GM19238 (cell line): Measurements from ENCODE around the gene EXOSC5.
"Not testable (repeated sequence)": the region's sequence is repeated elsewhere in the genome, so short reads cannot be mapped to it uniquely, and the experiment has no call there.

ENCODE experiments used
- DNase-seq: peaks from one replicate; pipeline ENCODE4 v3.0.0; 2011; ENCODE audit warnings: low spot score; ENCODE audit not compliant: insufficient read length

EXOSC5 gene

DNA sequence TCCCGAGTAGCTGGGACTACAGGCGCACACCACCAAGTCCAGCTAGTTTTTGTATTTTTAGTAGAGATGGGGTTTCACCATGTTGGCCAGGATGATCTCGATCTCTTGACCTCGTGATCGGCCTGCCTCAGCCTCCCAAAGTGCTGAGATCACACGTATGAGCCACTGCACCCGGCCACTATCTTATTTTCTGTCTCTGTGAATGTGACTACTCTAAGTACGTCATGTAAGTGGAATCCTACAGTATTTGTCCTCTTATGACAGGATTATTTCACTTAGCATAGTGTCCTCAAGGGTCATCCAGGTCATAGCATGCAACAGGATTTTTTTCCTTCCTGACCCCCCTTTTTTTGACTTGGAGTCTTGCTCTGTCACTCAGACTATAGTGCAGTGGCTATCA, 25.6 kb downstream of the EXOSC5 start:
- no peak for DNase-seq

DNA sequence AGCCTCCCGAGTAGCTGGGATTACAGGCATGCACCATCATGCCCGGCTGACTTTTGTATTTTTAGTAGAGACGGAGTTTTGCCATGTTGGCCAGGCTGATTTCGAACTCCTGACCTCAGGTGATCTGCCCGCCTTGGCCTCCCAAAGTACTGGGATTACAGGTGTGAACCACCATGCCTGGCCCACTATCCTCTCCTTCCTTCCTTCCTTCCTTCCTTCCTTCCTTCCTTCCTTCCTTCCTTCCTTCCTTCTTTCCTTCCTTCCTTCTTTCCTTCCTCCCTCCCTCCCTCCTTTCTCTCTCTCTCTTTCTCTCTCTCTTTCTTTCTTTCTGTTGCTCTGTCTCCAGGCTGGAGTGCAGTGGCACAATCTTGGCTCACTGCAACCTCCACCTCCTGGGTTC, 26.0 kb downstream of the EXOSC5 start:
- DNase-seq, result not testable (repeated sequence)

DNA sequence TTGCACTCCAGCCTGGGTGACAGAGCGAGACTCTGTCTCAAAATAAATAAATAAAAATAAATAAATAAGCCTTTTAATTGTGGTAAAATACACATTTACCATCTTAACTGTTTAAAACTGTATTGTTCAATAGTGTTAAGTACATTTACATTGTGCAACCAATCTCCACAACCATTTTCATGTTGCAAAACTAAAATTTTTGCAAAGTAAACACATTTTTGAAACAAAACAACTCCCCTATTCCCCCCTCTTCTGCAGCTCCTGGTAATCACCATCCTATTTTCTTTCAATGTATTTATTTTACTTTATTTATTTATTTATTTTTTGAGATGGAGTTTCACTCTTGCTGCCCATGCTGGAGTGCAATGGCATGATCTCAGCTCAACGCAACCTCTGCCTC, 27.4 kb downstream of the EXOSC5 start:
- DNase-seq, result no peak

DNA sequence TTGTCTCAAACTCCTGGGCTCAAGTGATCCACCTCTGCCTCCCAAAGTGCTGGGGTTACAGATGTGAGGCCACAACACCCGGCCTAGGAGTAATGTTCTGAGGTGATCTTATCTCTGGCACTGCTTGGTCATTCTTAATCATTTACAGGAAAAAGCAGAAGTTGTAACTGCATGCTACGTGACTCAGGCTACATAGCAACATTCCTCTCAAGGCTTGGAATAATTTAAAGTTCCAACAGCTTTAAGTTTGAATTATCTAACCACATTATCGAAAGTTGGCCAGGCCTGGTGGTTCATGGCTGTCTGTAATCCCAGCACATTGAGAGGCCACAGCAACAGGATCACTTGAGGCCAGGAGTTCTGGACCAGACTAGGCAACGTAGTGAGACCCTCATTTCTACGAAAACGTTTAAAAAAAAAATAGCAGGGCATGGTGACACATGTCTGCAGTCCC, 29.3 kb downstream of the EXOSC5 start:
- DNase-seq, result peak; percentile 29

DNA sequence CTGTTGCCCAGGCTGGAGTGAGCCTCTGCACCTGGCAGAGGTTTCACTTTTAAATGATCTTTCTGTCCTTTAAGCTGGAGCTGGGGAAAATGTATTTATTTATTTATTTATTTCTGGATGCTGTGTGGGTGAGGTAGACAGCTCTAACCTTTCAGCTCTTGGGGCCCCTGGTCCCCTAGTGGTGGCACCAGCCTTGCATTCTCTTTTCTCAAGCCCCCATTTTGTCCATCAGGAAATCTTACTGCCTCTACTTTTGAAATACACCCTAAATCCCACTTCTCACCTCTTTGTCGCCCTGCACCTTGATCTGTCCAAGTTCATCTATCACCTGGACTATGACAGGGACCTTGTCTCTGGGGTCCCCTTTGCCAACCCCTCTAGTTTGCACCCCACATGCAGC, 31.1 kb downstream of the EXOSC5 start:
- no peak for DNase-seq

DNA sequence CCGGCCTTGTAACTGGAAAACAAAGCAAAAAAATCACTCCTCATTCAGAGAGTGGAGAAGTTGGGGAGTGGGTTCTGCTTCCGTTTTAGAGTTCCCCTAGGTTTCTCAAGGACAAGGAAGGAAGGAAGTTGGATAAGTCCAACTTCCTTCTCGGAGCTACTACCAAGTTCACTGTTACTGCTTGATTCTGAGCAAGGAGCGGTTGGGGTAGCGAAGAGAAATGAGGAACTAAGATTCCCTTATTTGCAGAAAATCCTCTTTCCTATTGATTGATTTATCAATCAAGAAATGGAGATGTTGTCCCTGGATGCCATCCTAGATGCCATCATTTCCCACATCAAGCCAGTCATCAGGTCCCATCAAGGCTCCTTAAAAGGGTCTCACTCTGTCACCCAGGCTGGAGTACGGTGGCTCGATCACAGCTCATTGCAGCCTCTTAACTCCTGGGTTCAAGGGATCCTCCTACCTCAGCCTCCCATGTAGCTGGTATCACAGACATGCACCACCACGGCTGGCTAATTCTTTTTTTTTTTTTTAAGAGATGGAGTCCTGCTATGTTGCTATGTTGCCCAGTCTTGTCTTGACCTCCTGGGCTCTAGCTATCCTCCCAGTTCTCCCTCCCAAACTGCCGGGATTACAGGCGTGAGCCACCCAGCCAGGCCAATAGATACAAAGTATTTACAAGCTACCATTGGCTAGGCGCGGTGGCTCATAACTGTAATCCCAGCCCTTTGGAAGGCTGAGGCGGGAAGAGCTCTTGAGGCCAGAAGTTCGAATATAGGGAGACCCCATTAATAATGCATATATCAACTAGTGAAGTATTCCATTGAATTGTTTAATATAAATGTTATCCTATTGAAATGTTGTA, 32.4 kb downstream of the EXOSC5 start:
- no peak for DNase-seq

DNA sequence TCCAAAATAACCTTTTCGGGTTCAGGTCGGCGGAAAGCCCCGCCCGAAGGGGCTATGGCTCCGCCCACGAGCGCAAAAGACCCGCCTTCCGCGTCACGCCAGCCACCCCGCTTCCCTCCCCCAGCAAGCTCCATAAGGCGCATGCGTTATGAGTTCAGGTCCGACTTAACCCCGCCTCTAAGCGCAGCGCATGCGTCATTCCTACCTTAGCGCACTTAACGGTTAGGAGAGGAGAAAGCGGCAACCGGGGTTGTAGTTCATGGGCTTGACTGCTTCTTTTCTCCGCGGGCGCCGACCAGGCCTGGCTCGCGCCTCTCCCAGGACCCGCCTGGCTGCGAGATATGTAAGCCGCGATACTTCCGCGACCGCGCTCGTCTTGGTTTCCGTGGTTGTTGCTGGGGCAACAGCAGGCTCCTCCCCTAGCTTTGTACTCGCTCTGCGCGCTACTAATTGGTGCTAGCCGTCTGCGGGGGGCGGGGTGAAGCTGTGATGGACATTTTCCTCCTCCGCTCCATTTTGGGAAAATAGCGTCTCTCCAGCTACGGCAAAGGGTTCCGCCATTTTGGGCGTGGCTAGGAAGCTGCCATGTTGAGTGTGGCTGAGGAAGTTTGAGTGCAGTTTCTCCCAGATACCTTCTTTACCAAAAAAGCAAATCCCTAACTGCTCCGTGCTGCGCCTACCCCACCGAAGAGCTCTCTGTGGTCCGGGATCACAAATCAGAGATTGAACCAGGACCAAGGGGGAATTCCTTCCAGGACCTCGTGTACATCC, 33.2 kb downstream of the EXOSC5 start, which contains the start of gene B9D2:
B9D2 (minus strand) TSS at position 397 of the 771 bp plus-strand sequence. CDS start 630 bp downstream, outside the sequence.
- DNase-seq, result peak; percentile 85

DNA sequence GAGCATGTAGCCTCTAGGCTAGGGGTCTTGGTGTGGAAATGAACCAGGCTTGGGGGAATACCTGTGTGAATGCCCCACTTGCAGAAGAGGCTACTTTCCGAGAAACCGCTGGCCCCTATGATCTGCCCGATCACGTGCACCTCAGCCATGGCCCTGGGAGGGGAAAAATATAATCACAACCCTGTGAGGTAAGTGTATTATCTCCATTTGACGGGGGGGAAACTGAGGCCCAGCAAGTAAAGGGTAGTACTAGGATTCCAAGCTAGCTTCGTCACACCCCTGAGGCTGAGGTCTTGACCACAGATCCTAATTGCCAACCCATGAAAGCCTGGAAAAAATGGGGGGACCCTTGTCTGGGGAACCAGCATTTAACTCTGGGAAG, 33.8 kb downstream of the EXOSC5 start:
- DNase-seq, result no peak

DNA sequence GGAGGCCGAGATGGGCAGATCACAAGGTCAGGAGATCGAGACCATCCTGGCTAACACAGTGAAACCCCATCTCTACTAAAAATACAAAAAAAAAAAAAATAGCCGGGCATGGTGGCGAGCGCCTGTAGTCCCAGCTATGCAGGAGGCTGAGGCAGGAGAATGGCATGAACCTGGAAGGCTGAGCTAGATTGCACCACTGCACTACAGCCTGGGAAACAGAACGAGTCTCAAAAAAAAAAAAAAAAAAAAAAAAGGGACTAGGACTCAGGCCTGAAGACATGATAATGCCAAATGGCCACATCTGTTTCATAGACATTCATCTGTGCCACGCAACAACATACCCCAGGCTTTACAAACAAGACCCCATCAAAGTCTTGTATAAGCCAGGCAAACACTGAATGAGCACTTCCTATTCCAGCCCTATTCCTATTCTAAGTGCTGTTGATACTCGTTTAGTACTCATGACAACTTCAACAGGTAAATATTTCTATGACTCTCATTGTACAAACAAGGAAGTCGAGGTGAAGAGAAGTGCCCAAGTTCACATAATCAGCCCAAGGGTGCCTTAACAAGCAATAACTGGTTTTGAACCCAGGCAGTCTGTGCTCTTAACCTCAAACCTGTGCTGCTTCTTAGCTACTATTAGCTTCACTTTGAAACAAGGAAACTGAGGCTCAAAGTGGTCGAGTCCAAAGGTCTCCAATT, 34.9 kb downstream of the EXOSC5 start:
- no peak for DNase-seq

DNA sequence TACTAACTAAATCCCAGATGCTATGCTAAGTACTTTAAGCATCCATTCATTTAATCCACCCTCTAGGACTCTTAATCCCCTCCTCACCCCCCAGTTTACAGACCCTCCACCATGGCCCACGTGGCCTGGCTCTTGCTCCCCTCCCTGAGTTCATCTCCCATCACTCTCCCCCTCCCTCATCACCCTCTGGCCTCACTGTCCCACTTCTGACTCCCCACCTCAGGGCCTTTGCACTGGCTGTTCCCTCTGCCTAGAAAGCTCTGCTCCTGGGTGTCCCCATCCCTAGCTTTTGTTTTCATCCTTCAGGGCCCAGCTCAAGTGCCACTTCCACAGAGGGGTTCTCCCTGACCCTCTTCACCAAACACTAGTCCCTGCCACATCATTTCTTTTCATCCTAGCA, 37.4 kb downstream of the EXOSC5 start:
- no peak for DNase-seq

DNA sequence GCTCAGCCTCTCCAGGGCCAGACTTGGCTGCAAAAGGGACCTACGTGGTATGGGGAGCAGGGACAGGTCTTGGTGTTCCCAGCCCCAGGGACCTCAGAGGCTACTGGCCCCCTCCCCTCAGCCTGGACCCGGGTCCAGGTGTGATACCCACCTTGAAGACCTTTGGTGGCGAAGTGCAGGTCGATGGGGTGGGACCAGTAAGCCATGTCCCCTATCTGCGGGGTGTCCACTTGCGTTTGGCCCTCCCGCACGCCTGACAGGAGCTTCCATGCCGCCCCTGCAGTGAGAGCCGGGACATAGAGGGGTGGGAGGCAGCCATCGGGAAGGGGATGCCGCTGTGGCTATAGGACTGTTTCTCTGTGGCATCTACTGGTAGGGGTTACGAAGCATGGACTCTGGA, 39.4 kb downstream of the EXOSC5 start:
- no peak for DNase-seq

DNA sequence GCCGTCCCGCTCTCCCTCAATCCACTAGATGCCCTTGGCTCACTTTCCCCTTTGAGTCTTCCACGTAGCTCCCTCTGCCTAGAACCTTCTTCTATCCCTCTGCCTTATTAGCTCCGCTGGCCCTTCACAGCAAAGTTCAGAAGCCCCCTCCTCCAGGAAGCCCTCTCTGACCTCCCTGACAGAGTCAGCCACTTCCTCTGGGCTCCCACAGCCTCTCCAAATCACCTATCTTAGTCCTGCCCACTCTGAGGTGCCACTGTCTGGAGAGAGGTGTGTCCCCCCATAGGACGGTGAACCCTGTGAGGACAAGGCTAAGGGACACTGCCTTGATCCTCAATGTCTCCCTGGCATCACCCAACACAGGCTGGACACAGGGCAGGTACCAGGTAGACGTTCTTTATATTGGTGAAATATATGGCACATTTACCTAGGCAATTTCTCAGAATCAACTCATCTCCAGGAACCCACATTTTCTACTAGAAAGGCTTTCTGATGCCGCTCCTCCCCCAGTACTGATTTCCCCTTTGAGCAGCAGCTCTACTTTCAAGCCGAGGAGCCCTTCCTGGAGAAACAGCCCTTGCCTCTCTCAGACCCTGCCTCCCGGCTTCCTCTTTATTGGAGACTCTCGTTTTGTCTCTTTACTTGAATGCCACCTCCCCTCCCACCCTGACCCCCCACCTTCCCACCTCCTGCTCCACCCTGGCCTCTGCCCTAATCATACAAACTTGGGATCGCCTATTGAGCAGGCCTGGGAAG, 40.0 kb downstream of the EXOSC5 start:
- DNase-seq, result no peak

DNA sequence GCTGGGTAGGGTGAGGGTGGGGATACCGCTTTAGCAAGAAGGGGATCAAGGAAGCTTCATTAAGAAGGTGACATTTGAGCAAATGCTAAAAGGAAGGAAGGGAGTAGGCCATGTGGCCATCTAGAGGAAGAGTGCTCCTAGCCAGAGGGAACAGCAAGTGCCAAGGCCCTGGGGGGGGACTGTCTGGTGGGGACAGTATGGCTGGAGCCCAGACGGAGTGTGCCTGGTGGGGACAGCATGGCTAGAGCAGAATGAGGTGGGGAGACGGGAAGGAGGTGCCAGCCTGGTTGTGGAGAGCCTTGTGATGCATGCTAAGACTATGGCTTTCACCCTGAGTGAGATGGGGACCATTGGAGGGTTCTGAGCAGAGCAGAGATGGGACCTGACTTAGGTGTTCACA, 41.4 kb downstream of the EXOSC5 start:
- no peak for DNase-seq

DNA sequence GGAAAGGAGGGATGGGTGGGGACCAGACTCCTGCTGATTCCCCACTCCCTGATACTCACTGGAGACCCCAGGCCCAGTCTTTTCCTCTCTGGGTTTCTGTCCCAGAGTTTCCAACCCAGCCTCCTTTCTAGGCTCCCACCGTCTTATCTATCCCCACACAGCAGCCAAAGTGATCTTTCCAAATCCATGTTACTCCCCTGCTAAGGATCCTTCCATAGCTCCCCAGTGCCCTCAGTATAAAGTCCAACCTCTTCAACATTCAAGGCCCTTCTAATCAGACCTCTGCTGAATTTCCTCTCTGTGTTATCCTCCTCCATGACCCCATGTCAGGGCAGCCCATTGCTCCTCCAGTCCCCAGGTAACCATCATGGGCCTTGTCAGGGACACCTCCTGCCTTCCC, 42.1 kb downstream of the EXOSC5 start:
- DNase-seq, result no peak

DNA sequence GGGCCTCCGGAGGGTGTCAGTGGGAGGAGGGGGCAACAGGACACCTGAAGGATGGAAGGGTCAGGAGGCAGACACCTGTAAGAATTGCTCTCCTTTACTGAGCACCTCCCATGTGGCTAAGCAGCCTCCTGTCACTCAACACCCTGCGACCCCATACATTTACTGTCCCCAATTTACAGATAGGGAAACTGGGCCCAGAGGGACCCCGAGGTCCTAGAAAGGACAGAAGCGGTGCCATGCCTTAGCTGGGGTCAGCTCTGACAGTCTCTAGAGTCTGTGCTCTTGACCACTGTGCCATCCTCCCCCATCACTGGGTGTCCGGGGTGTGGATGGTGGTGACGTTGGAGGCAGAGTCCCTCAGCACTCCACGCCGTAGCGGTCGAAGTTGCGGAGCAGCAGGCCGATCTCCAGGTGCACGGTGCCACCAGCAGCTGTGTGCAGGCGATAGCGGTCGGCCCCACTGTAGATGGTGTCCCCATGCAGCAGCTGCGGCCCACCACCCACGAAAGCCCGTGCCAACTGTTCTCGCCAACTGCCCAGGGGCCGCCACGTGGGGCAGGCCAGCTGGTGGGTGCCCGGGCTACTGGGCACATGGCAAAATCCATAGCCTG, 42.7 kb downstream of the EXOSC5 start:
- no peak for DNase-seq

DNA sequence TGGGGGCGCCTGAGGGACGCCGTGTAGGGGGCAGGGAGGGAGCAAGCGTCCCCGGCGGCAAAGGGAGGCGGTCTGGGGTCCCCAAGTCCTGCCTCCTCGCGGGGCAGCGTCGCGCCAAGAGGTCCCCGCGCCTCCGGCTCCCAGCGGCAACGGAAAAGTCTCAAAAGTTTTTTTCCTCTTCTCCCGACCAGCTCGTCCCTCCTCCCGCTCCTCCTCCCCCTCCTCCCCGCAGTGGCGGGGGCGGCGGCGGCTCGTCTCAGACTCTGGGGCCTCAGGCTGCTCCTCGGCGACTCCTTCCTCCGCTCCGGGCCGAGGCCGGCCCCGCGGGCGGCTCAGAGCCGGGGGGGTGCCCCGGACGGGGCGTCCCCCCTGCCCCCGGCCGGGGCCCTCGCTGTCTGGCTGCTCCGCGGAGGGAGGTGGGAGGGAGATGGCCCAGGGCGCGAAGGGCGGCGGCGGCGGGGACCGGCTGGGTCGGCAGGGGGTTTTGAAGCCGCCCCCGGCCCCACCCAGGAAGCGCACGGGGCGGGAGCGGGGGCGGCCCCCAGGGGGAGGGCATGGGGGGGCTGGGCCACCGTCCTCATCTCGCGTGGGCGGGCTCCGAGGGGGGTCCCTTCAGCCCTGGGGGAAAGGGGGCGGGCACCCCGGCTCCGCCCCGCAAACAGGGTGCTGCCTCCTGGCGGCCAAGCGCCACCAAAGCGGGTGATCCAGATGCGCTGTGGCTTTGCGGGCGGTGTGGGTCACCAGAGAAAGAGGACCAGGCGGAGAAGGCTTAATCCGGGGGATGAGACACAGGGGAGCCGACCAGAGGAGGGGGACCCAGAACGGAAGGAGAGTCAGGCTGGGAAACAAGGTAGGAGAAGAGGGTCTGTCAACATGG, 43.5 kb downstream of the EXOSC5 start, which contains the start of gene TGFB1:
TGFB1 (minus strand) TSS at position 457 of the 877 bp plus-strand sequence. CDS start 878 bp downstream, outside the sequence.
- DNase-seq, result peak; percentile 95

DNA sequence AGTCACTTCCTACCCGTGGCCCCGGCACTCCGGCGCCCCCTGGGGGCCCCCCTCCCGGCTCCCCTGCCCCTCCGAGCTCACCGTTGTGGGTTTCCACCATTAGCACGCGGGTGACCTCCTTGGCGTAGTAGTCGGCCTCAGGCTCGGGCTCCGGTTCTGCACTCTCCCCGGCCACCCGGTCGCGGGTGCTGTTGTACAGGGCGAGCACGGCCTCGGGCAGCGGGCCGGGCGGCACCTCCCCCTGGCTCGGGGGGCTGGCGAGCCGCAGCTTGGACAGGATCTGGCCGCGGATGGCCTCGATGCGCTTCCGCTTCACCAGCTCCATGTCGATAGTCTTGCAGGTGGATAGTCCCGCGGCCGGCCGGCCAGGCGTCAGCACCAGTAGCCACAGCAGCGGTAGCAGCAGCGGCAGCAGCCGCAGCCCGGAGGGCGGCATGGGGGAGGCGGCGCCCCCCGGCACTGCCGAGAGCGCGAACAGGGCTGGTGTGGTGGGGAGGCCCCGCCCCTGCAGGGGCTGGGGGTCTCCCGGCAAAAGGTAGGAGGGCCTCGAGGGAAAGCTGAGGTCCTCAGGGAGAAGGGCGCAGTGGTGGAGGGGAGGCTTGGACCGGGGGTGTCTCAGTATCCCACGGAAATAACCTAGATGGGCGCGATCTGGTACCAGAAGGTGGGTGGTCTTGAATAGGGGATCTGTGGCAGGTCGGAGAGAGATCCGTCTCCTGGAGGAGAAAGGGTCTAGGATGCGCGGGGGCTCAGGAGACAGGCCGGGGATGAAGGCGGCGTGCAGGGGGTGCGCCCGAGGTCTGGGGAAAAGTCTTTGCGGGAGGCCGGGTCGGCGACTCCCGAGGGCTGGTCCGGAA, 44.3 kb downstream of the EXOSC5 start:
- DNase-seq, result no peak

DNA sequence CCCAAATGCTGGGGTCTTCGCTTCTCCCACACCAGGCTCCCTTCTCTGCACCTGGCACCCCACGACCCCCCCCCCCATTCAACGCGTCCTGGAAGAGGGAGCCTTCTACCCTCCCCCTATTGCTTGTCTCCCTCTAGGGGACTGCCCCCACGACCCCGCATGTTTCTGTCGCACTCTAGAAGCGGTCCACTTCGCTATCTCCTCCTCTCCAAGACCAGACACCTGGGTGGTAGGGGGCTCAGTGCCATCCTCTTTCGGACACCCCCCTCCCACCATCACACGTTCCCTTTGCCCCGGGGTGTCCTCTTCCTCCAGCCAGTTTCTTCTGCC, 44.9 kb downstream of the EXOSC5 start:
- no peak for DNase-seq
